Ectodermal cell (in vitro differentiated cells): Measurements from ENCODE around the gene LARGE1.

Experiments
- H3K27ac ChIP-seq: 2 replicates; pipeline ENCODE4 v1.7.0; 2013; ENCODE audit warnings: mild to moderate bottlenecking, low read depth, low read length; ENCODE audit not compliant: insufficient read depth, poor library complexity, severe bottlenecking
- H3K27me3 ChIP-seq: 2 replicates; pipeline ENCODE4 v1.7.0; 2013; ENCODE audit warnings: mild to moderate bottlenecking, low read length; ENCODE audit not compliant: insufficient read depth, control insufficient read depth, poor library complexity, severe bottlenecking
- H3K36me3 ChIP-seq: one replicate; pipeline ENCODE4 v1.7.0; 2013; ENCODE audit warnings: low read length; ENCODE audit not compliant: control insufficient read depth, insufficient read depth
- H3K4me1 ChIP-seq: one replicate; pipeline ENCODE4 v1.7.0; 2013; ENCODE audit warnings: low read length; ENCODE audit not compliant: control insufficient read depth, insufficient read depth
- H3K4me3 ChIP-seq: 2 replicates; pipeline ENCODE4 v1.7.0; 2013; ENCODE audit warnings: low read depth, low read length, control low read depth; ENCODE audit not compliant: insufficient read depth
- H3K9me3 ChIP-seq: 2 replicates; pipeline ENCODE4 v1.7.0; 2013; ENCODE audit warnings: mild to moderate bottlenecking, low read length, moderate library complexity; ENCODE audit not compliant: control insufficient read depth
- WGBS, 2 experiments: methylation state at CpG; one replicate each; pipeline ENCODE4 v1.1.7; 2013; ENCODE audit warnings: missing lambda C conversion rate in 2 of 2; 5-methylcytosine and 5-hydroxymethylcytosine counted together

LARGE1 gene

DNA sequence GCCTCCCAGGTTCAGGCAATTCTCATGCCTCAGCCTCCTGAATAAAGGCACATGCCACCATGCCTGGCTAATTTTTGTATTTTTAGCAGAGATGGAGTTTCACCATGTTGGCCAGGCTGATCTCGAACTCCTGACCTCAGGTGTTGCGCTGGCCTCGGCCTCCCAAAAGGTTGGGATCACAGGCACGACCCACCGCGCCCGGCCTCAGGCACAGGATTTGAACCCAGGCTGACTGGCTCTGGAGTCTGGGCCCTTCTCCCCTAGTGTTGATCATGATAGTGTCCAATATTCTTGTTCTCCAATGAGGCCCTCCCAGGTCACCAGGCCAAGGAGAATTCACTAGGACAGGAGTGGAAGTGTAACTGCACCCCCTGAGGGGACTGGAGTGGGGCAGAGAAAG lies 401.9 kb downstream of the LARGE1 start:
- WGBS, 2 experiments = 93 to 96% methylated on average over 7 of the region's 7 CpGs
- no peak overlapping the region for H3K27ac ChIP-seq
- no peaks in the 10 kb centered on the region for H3K9me3 ChIP-seq
- no peaks in the 10 kb centered on the region for H3K36me3 ChIP-seq
- no peaks in the 10 kb centered on the region for H3K27me3 ChIP-seq
- H3K4me3 ChIP-seq = no peak overlapping the region
- H3K4me1 ChIP-seq = no peaks in the 10 kb centered on the region

DNA sequence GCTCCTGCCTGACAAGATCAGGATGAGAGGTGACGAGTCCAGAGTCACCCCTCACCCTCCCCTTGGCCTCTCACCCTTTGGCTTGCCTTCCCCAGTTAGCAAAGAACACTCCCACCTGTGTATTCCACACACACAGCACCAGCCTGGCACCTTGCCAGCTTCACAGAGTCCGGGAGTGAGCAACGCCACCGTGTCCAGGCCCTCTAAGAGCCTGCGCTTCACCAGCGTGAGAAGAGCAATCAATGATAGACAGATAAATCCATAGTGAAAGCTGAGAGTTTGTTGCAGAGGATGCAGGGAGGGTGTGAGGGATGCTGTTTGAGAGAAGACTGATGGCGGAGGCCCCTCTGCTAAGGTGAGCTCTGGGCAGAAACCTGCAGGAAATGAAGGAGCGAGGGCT lies 404.5 kb downstream of the LARGE1 start:
- no peaks in the 10 kb centered on the region for H3K27me3 ChIP-seq
- H3K4me1 ChIP-seq = no peaks in the 10 kb centered on the region
- H3K36me3 ChIP-seq = no peaks in the 10 kb centered on the region
- no peak overlapping the region for H3K27ac ChIP-seq
- H3K9me3 ChIP-seq = no peaks in the 10 kb centered on the region
- WGBS, 2 experiments = 94 to 96% methylated on average over 8 of the region's 8 CpGs
- no peak overlapping the region for H3K4me3 ChIP-seq

DNA sequence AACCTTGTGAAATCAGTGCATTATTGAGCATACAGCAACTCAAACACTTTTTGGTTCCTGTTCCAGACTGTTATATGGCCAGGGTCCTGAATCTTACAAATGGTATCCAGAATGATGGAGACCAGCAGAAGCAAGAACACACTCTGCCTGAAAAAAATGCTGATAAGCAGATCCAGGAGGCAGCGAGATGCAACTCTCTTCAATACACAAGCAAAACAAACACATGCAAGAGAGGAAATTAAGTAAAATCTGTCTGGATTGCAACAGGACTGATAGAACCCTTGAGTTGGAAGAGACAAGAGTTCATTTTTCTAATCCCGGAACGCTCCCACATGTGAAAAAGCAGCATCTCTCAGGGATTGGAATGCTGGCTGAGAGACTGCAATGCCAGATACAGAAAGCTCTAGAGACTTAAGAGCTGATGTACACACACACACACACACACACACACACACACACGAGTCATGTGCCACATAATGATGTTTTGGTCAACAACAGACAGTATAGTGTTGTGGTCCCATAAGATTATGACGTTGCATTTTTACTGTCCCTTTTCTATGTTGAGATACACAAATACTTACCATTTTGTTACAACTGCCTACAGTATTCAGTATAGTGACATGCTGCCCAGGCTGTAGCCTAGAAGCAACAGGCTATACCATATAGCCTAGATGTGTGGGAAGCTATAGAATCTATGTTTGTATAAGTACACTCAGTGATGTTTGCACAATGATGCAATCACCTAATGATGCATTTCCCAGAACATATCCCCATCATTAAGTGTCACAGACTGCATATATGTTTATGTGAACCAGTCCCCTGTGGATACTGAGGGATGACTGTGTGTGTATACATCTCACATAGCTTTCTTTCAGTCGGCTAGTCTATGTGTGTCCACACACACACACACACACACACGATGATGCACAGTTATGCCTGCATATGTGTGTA lies 406.6 kb downstream of the LARGE1 start:
- no peaks in the 10 kb centered on the region for H3K36me3 ChIP-seq
- peaks cover under 1% of the 10 kb centered on the region for H3K4me1 ChIP-seq
- H3K9me3 ChIP-seq = no peaks in the 10 kb centered on the region
- no peaks in the 10 kb centered on the region for H3K27me3 ChIP-seq
- WGBS, 2 experiments = 89 to 96% methylated on average over 5 of the region's 7 CpGs
- no peak overlapping the region for H3K4me3 ChIP-seq
- no peak overlapping the region for H3K27ac ChIP-seq

DNA sequence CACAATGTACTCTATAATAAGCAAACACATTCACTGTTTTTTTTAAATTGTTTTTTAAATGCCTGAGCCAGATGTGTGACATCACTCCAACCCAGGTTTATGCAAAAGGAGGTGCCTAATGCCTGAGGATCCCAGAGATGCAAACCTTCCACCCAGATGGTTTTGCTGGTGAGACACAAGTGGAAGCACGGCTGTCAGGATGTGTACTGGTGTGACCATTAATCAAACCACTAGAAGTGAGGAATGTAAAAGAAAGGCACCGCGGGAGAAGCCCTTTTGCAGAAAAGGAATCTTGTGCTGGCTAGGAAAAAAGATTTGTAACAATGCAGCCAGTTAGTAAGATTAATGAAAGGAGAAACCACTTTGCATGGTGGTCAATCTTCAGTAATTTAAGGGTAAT lies 407.4 kb downstream of the LARGE1 start:
- Histone ChIP-seq H3K4me3 (no peak overlapping the region), H3K27ac (no peak overlapping the region), H3K27me3 (no peaks in the 10 kb centered on the region), H3K36me3 (no peaks in the 10 kb centered on the region), H3K9me3 (no peaks in the 10 kb centered on the region), H3K4me1 (peaks cover 3% of the 10 kb centered on the region)
- 53 to 66% methylated on average over 3 of the region's 3 CpGs for WGBS, 2 experiments

DNA sequence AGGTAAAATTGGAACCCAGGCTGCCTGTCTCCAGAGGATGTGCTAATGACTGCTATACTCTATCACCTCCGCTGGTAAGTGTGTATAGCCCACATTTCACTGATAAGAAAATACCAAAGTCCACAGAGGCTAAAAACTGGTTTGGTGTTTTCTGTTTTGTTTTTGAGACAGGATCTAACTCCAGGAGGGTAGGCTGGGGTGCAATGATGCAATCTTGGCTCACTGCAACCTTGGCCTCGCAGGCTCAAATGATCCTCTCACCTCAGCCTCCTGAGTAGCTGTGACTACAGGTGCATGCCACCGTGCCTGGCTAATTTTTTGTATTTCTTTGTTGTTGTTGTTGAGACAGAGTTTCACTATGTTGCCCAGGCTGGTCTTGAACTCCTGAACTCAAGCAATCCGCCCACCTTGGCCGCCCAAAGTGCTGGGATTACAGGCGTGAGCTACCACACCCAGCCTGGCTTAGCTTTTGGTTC lies 409.8 kb downstream of the LARGE1 start:
- WGBS, 2 experiments = 93 to 97% methylated on average over 6 of the region's 6 CpGs
- no peaks in the 10 kb centered on the region for H3K36me3 ChIP-seq
- H3K27me3 ChIP-seq = no peaks in the 10 kb centered on the region
- H3K27ac ChIP-seq = no peak overlapping the region
- no peak overlapping the region for H3K4me3 ChIP-seq
- H3K9me3 ChIP-seq = no peaks in the 10 kb centered on the region
- H3K4me1 ChIP-seq = peaks cover 3% of the 10 kb centered on the region

DNA sequence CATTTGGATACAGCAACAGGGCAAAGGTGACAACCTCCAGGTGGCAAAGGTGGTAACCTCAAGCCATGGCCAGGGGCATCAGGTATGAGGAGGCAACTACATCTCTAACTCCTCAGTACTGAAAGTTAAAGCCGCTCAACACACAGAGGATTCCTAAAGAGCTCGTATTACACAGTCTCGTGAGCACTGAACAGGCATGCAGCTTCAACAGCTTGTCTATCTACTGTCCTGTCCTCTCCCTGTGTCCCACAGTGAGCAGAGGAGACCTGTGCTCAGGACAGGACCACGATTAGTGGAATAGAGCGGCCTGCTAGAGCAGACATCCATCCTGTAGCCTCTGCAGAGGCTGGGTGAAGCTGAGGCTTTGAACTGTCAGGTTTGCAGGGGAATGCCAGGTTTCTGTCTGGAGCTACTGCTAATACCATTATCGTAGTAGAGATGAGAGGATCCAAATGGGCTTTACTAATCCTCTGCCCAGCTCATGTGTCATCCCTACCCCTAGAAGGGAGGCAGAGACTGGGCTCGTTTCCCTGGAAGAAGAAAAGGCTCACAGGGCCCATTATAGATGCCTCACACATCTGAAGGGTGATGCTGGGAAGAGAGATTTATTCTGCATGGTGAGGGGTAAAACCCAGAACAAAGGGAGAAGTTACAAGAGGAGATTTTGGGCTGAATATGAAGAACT lies 415.2 kb downstream of the LARGE1 start:
- Histone ChIP-seq H3K27me3 (no peaks in the 10 kb centered on the region), H3K36me3 (no peaks in the 10 kb centered on the region), H3K27ac (no peak overlapping the region), H3K4me3 (no peak overlapping the region), H3K9me3 (no peaks in the 10 kb centered on the region), H3K4me1 (peaks cover 7% of the 10 kb centered on the region)
- WGBS, 2 experiments = 77 to 82% methylated on average over 7 of the region's 7 CpGs

DNA sequence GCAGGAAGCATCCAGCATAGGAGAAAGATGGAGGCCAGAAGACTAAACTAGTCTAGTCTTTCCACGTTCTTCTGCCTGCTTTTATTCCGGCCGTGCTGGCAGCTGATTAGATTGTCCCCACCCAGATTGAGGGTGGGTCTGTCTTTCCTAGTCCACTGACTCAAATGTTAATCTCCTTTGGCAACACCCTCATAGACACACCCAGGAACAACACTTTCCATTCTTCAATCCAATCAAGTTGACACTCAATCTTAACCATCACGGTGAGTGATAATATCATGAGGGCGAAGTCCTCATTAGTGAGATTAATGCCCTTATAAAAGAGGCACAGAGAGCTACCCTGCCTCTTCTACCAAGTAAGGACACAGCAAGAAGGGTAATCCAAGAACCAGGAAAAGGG lies 424.2 kb downstream of the LARGE1 start:
- peaks cover 11% of the 10 kb centered on the region for H3K4me1 ChIP-seq
- H3K4me3 ChIP-seq = no peak overlapping the region
- H3K36me3 ChIP-seq = no peaks in the 10 kb centered on the region
- no peaks in the 10 kb centered on the region for H3K27me3 ChIP-seq
- WGBS, 2 experiments = 87 to 96% methylated on average over 5 of the region's 5 CpGs
- no peak overlapping the region for H3K27ac ChIP-seq
- H3K9me3 ChIP-seq = no peaks in the 10 kb centered on the region

DNA sequence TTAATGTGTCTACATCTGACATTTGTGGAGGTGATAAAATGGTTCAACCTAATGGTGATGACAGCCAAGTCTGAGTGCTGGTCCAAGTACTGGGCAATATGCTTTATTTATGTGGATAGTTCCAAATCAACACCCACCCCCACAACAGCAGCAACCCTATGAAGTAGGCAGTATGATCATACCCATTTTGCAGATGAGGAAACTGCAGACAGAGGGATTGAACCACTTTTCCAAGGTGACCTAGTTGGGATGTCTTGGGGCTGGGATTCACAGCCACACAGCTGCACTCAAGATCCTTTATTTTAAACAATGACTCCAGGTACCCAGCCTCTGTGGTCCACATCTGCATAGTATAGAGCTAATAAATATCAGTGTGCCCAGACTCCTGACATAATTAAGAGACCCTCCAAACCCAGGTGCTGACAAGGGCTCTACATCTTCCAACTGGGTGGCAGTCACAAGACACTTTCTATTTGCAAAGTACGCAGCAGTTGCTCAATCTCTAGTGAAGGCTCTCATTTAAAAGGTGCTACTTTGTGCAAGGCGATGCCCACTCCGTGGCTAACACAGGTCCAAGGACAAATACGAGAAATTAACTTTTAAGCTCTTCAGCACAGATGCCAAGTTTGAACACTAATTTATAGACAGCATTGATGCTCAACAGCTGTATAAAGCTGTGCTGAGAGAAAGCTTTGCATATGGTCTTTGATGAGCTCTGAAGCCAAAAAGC lies 426.6 kb downstream of the LARGE1 start:
- 97 to 99% methylated on average over 4 of the region's 4 CpGs for WGBS, 2 experiments
- Histone ChIP-seq H3K27ac (no peak overlapping the region), H3K36me3 (no peaks in the 10 kb centered on the region), H3K9me3 (no peaks in the 10 kb centered on the region), H3K4me3 (no peak overlapping the region), H3K27me3 (no peaks in the 10 kb centered on the region), H3K4me1 (peaks cover 11% of the 10 kb centered on the region)

DNA sequence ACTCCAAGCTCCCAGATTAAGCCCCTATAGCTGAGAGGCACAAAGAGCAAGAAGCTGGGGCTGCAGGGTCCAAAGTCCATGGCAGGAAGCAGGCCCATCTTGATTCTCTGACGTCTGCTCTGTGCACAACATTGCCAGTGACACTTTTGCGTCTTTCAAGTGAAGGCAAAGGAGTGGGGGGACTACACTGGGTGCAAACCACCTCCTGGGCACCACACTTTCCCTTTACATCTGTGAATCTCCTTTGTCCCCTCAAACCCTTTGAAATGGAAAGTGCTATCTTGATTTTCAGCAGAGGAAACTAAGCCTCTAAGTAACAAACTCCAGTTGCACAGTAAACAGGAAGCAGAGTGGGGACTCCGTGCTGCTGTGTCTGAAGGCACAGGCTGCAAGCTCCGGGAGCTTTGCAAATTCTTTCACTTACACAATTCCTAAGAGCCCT lies 428.0 kb downstream of the LARGE1 start:
- no peaks in the 10 kb centered on the region for H3K9me3 ChIP-seq
- no peaks in the 10 kb centered on the region for H3K27me3 ChIP-seq
- WGBS, 2 experiments = 28 to 33% methylated on average over 4 of the region's 4 CpGs
- H3K4me3 ChIP-seq = no peak overlapping the region
- H3K4me1 ChIP-seq = peaks cover 11% of the 10 kb centered on the region
- no peaks in the 10 kb centered on the region for H3K36me3 ChIP-seq
- H3K27ac ChIP-seq = peak overlapping the region; percentile 65
